PFSK-1 (cell line): ENCODE measurements around the gene HAUS3.

Experiments used
- POLR2AphosphoS5 ChIP-seq: IDR thresholded peaks from 2 replicates; pipeline ENCODE4 v1.6.1; 2012; ENCODE audit warnings: low read depth, mild to moderate bottlenecking, control low read depth, low read length, moderate library complexity
- REST ChIP-seq, 2 experiments: IDR thresholded peaks; 2 replicates each; pipeline versions ENCODE4 v1.6.1 to v1.8.0; 2011 to 2012; ENCODE audit warnings: low read depth in 2 of 2, low read length in 2 of 2, control low read depth in 1 of 2, inconsistent platforms in 1 of 2, mild to moderate bottlenecking in 1 of 2, moderate library complexity in 1 of 2; ENCODE audit not compliant: insufficient read depth in 1 of 2
- TAF1 ChIP-seq: IDR thresholded peaks from 2 replicates; pipeline ENCODE4 v1.6.1; 2012; ENCODE audit warnings: low read length, control low read depth, borderline replicate concordance; ENCODE audit not compliant: insufficient read depth

- no peak for TF ChIP-seq REST (IDR thresholded peaks at IDR 0.05; ENCODE audit: insufficient read depth in 1 of 2, low read depth in 2 of 2, low read length in 2 of 2)
- no peak for TF ChIP-seq POLR2AphosphoS5
- no peak for TF ChIP-seq TAF1
Observed at GRCh38 chr4:2180410-2180809, 61.5 kb downstream of the HAUS3 start.
